ENCODE data around the gene FCHSD2.
"Not testable (repeated sequence)": the region's sequence is repeated elsewhere in the genome, so short reads cannot be mapped to it uniquely, and the experiment has no call there.

The FCHSD2 gene

GRCh38 chr11:72859126-72859525 lies 283.0 kb downstream of the FCHSD2 start:
- Histone ChIP-seq H3K27me3 (no peaks in the 10 kb centered on the region; the same call in 1 of the 2 replicates), H3K36me3 (no peaks in the 10 kb centered on the region), H3K9me3 (no peaks in the 10 kb centered on the region; the same call in 1 of the 2 replicates), H3K4me3 (ENCODE audit: low read depth, low read length) (no peak overlapping the region), H3K4me1 (no peaks in the 10 kb centered on the region)
- TF ChIP-seq CTCF (IDR thresholded peaks at IDR 0.05; ENCODE audit: low read depth, low read length): no peak
- no peak for DNase-seq

GRCh38 chr11:72858267-72858666 lies 283.9 kb downstream of the FCHSD2 start:
- not testable (repeated sequence) for DNase-seq; H3K27me3 ChIP-seq; H3K9me3 ChIP-seq; H3K4me1 ChIP-seq; H3K4me3 ChIP-seq (ENCODE audit: low read depth, low read length); H3K36me3 ChIP-seq

- DNase-seq: no peak
- Histone ChIP-seq H3K36me3 (no peaks in the 10 kb centered on the region), H3K4me1 (no peaks in the 10 kb centered on the region), H3K9me3 (no peaks in the 10 kb centered on the region), H3K4me3 (ENCODE audit: low read depth, low read length) (no peak overlapping the region), H3K27me3 (no peaks in the 10 kb centered on the region; the same call in 1 of the 2 replicates)
- TF ChIP-seq CTCF (IDR thresholded peaks at IDR 0.05; ENCODE audit: low read depth, low read length): no peak
These were observed 285.4 kb downstream of the FCHSD2 start for GRCh38 chr11:72856551-72857345.

- no peak for TF ChIP-seq CTCF (IDR thresholded peaks at IDR 0.05; ENCODE audit: low read depth, low read length)
- no peak for DNase-seq
- Histone ChIP-seq H3K36me3 (no peaks in the 10 kb centered on the region), H3K4me1 (no peaks in the 10 kb centered on the region), H3K9me3 (no peaks in the 10 kb centered on the region), H3K4me3 (ENCODE audit: low read depth, low read length) (no peak overlapping the region), H3K27me3 (no peaks in the 10 kb centered on the region; the same call in 1 of the 2 replicates)
These were observed 286.1 kb downstream of the FCHSD2 start for GRCh38 chr11:72856065-72856464.

GRCh38 chr11:72851726-72852125 lies 290.4 kb downstream of the FCHSD2 start:
- Histone ChIP-seq H3K36me3 (no peaks in the 10 kb centered on the region), H3K9me3 (no peaks in the 10 kb centered on the region), H3K27me3 (no peaks in the 10 kb centered on the region), H3K4me3 (ENCODE audit: low read depth, low read length) (no peak overlapping the region), H3K4me1 (no peaks in the 10 kb centered on the region)
- TF ChIP-seq CTCF (IDR thresholded peaks at IDR 0.05; ENCODE audit: low read depth, low read length): no peak
- DNase-seq: no peak

GRCh38 chr11:72850832-72851231 lies 291.3 kb downstream of the FCHSD2 start:
- no peak for DNase-seq
- Histone ChIP-seq H3K4me1 (no peaks in the 10 kb centered on the region), H3K27me3 (no peaks in the 10 kb centered on the region), H3K4me3 (ENCODE audit: low read depth, low read length) (no peak overlapping the region), H3K36me3 (no peaks in the 10 kb centered on the region), H3K9me3 (no peaks in the 10 kb centered on the region)
- no peak for TF ChIP-seq CTCF (IDR thresholded peaks at IDR 0.05; ENCODE audit: low read depth, low read length)
